Activated naive CD8-positive, alpha-beta T cell (primary cell): Measurements from ENCODE around the gene DCHS2.

Experiments
- H3K27ac Mint-ChIP-seq: one replicate; pipeline ENCODE4 v1.8.0; 2021; ENCODE audit warnings: mixed read lengths
- H3K27me3 Mint-ChIP-seq: one replicate; pipeline ENCODE4 v1.8.0; 2021; ENCODE audit warnings: mixed read lengths
- H3K36me3 Mint-ChIP-seq: one replicate; pipeline ENCODE4 v1.8.0; 2021; ENCODE audit warnings: mixed read lengths
- H3K4me1 Mint-ChIP-seq: one replicate; pipeline ENCODE4 v1.8.0; 2021; ENCODE audit warnings: low read depth, mixed read lengths
- H3K4me3 Mint-ChIP-seq: one replicate; pipeline ENCODE4 v1.8.0; 2021; ENCODE audit warnings: mild to moderate bottlenecking, mixed read lengths
- H3K9me3 Mint-ChIP-seq: one replicate; pipeline ENCODE4 v1.8.0; 2021; ENCODE audit warnings: low read depth, mixed read lengths

The DCHS2 gene

DNA sequence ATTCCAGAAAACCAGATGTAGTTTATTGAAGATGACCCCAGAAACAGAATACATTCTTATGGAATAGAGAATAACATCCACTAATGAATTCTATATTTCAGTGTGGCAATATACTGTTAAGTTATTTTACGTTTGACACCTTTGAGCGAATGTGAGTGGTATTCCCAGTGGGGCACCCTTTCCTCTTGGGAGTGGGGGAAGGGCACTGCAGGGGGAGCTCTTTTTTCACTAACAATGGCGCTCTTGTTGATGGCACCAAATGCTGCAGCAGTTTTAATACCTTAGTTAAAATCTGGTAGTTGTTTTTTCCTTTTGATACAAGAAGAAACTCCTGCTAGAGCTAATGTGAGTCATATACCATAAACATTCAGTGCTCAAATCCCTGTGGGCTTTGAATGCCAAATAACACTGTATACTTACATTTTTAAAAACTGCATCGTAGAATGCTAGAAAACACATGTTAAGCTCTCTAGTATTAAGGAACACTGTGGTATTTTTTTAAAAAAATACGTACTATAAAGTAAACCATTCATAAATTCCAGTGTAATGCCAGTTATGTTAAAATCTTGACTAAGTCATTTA lies 178.5 kb downstream of the DCHS2 start:
- H3K27ac Mint-ChIP-seq = no peak overlapping the region
- no peaks in the 10 kb centered on the region for H3K9me3 Mint-ChIP-seq
- no peaks in the 10 kb centered on the region for H3K27me3 Mint-ChIP-seq
- H3K4me1 Mint-ChIP-seq = no peaks in the 10 kb centered on the region
- H3K4me3 Mint-ChIP-seq = no peak overlapping the region
- no peaks in the 10 kb centered on the region for H3K36me3 Mint-ChIP-seq

- Mint-ChIP-seq H3K4me1 (no peaks in the 10 kb centered on the region), H3K27me3 (peaks cover 4% of the 10 kb centered on the region), H3K36me3 (no peaks in the 10 kb centered on the region), H3K4me3 (no peak overlapping the region), H3K9me3 (no peaks in the 10 kb centered on the region), H3K27ac (no peak overlapping the region)
Measured at GRCh38 chr4:154312246-154312645, 179.4 kb downstream of the DCHS2 start.

GRCh38 chr4:154310578-154310977 lies 181.0 kb downstream of the DCHS2 start:
- Mint-ChIP-seq H3K9me3 (no peaks in the 10 kb centered on the region), H3K4me3 (no peak overlapping the region), H3K4me1 (no peaks in the 10 kb centered on the region), H3K27me3 (peaks cover 4% of the 10 kb centered on the region), H3K27ac (no peak overlapping the region), H3K36me3 (no peaks in the 10 kb centered on the region)

DNA sequence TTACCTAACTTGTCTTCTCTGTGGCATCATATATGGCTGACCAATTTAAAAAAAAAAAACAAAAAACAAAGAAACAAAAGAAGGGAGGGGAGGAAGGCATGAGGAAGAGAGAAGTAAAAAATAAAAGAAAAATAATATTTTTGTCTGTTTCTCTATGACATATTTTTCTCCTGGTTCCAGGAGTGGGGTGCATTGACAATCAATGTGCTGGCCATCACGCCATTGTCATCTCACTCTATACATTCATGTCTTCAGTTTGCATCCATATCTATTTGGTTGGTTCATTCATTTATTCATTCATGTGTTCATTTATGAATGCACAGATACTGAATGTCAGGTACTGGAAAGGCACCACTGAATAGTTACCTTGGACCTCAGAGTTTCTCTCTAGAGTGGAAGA lies 183.4 kb downstream of the DCHS2 start:
- no peaks in the 10 kb centered on the region for H3K4me1 Mint-ChIP-seq

DNA sequence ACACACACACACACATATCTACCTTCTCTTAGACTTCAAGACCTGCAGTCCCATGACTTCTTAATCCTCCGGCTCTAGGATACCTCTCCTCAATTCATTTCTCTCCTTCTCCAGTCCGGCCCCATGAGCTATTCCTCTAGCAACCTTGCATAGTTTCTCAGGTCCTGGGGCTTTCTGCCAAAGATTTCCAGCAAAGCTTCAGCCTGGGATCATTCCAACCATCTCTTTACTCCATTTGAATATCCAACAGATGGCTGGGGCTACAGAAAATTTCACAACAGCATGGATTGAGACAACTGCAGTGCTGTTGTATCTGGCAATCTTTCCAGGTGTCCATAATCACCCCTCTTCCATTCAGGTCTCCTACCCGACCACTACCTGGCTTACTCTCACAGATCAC lies 184.1 kb downstream of the DCHS2 start:
- H3K27me3 Mint-ChIP-seq = peaks cover 11% of the 10 kb centered on the region
- H3K4me1 Mint-ChIP-seq = no peaks in the 10 kb centered on the region
- H3K36me3 Mint-ChIP-seq = no peaks in the 10 kb centered on the region
- H3K27ac Mint-ChIP-seq = no peak overlapping the region
- H3K4me3 Mint-ChIP-seq = no peak overlapping the region
- no peaks in the 10 kb centered on the region for H3K9me3 Mint-ChIP-seq

More for the DNA sequence above, 183.4 kb downstream of the DCHS2 start:
- Mint-ChIP-seq H3K9me3 (no peaks in the 10 kb centered on the region), H3K4me3 (no peak overlapping the region), H3K36me3 (no peaks in the 10 kb centered on the region), H3K27ac (no peak overlapping the region), H3K27me3 (peaks cover 11% of the 10 kb centered on the region)

- H3K4me3 Mint-ChIP-seq = no peak overlapping the region
- H3K36me3 Mint-ChIP-seq = no peaks in the 10 kb centered on the region
- no peaks in the 10 kb centered on the region for H3K9me3 Mint-ChIP-seq
- no peaks in the 10 kb centered on the region for H3K4me1 Mint-ChIP-seq
- peaks cover 11% of the 10 kb centered on the region for H3K27me3 Mint-ChIP-seq
- no peak overlapping the region for H3K27ac Mint-ChIP-seq
Measured at GRCh38 chr4:154305616-154306015, 186.0 kb downstream of the DCHS2 start.

- no peaks in the 10 kb centered on the region for H3K4me1 Mint-ChIP-seq
- peaks cover 13% of the 10 kb centered on the region for H3K27me3 Mint-ChIP-seq
- no peak overlapping the region for H3K4me3 Mint-ChIP-seq
- no peaks in the 10 kb centered on the region for H3K36me3 Mint-ChIP-seq
- no peaks in the 10 kb centered on the region for H3K9me3 Mint-ChIP-seq
- no peak overlapping the region for H3K27ac Mint-ChIP-seq
Measured at GRCh38 chr4:154304679-154305078, 186.9 kb downstream of the DCHS2 start.

DNA sequence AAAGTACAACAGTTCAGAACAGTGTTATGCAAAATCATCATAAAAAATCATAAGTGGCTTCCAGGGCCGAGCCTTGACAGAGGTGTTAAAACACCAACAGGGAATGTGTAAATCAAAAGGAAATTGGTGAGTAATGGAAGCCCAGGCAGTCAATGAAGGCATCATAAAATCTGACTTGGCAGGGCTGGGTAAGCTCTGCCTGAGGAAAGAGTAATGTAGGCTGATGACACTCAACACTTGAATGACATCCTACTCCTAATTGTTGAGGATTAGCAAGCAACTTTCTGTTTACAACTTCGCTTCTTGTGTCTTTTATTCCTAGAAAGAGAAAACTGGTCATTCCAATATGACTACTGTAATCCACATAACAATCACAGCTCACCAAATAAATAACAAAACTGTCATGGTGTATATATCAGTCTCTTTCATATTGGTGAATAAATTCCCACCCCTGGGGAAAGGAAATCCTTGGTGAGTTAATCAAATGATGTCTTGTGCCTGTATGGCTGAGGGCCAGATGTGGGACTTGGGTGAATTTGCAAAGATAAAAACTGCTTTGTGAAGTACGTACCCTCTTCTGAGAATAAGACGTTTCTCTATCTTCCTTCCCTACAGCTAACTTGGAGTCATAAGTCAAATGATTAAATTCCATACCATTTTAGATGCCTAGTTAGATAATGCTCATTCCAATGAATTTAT lies 196.8 kb downstream of the DCHS2 start:
- Mint-ChIP-seq H3K36me3 (no peaks in the 10 kb centered on the region), H3K4me3 (no peak overlapping the region), H3K27ac (no peak overlapping the region), H3K27me3 (peaks cover 3% of the 10 kb centered on the region), H3K9me3 (no peaks in the 10 kb centered on the region), H3K4me1 (no peaks in the 10 kb centered on the region)

- H3K27ac Mint-ChIP-seq = no peak overlapping the region
- peaks cover 2% of the 10 kb centered on the region for H3K27me3 Mint-ChIP-seq
- H3K9me3 Mint-ChIP-seq = peaks cover 3% of the 10 kb centered on the region
- no peaks in the 10 kb centered on the region for H3K4me1 Mint-ChIP-seq
- H3K4me3 Mint-ChIP-seq = no peak overlapping the region
- no peaks in the 10 kb centered on the region for H3K36me3 Mint-ChIP-seq
Measured at GRCh38 chr4:154293427-154293826, 198.2 kb downstream of the DCHS2 start.

- Mint-ChIP-seq H3K27ac (no peak overlapping the region), H3K36me3 (no peaks in the 10 kb centered on the region), H3K4me3 (no peak overlapping the region), H3K27me3 (peaks cover 3% of the 10 kb centered on the region), H3K9me3 (peaks cover 3% of the 10 kb centered on the region), H3K4me1 (no peaks in the 10 kb centered on the region)
Measured at GRCh38 chr4:154292589-154292988, 199.0 kb downstream of the DCHS2 start.

DNA sequence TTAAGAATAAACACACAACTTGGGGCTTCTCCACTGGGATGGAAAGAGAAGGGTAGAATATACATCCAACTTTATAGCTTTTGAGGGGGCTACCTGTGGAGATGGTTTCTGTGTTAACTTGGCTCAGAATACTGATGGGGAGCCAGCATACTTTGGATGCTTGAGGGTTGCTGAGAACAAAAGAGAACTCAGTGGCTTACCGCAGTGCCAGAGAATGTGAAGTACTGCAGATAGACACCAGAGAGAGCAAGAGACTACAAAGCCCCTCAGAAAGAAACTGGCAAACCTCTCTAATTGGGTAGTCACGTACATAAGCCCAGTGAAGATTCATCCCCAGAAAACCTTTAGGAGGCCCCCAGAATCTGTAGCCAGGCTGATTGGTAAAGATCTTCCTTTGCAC lies 214.4 kb downstream of the DCHS2 start:
- Mint-ChIP-seq H3K27me3 (peaks cover 13% of the 10 kb centered on the region), H3K27ac (no peak overlapping the region), H3K9me3 (no peaks in the 10 kb centered on the region), H3K4me1 (no peaks in the 10 kb centered on the region), H3K4me3 (no peak overlapping the region), H3K36me3 (no peaks in the 10 kb centered on the region)

- Mint-ChIP-seq H3K27ac (no peak overlapping the region), H3K9me3 (no peaks in the 10 kb centered on the region), H3K4me1 (no peaks in the 10 kb centered on the region), H3K36me3 (no peaks in the 10 kb centered on the region), H3K4me3 (no peak overlapping the region), H3K27me3 (peaks cover 15% of the 10 kb centered on the region)
Measured at GRCh38 chr4:154276496-154276895, 215.1 kb downstream of the DCHS2 start.

GRCh38 chr4:154254999-154255398 lies 236.6 kb downstream of the DCHS2 start:
- Mint-ChIP-seq H3K36me3 (no peaks in the 10 kb centered on the region), H3K9me3 (no peaks in the 10 kb centered on the region), H3K4me1 (no peaks in the 10 kb centered on the region), H3K27me3 (peaks cover 11% of the 10 kb centered on the region), H3K27ac (no peak overlapping the region), H3K4me3 (no peak overlapping the region)

- H3K36me3 Mint-ChIP-seq = no peaks in the 10 kb centered on the region
- H3K27me3 Mint-ChIP-seq = peaks cover 16% of the 10 kb centered on the region
- H3K27ac Mint-ChIP-seq = no peak overlapping the region
- H3K9me3 Mint-ChIP-seq = no peaks in the 10 kb centered on the region
- no peak overlapping the region for H3K4me3 Mint-ChIP-seq
- no peaks in the 10 kb centered on the region for H3K4me1 Mint-ChIP-seq
Measured at GRCh38 chr4:154234576-154234975, 257.0 kb downstream of the DCHS2 start.

DNA sequence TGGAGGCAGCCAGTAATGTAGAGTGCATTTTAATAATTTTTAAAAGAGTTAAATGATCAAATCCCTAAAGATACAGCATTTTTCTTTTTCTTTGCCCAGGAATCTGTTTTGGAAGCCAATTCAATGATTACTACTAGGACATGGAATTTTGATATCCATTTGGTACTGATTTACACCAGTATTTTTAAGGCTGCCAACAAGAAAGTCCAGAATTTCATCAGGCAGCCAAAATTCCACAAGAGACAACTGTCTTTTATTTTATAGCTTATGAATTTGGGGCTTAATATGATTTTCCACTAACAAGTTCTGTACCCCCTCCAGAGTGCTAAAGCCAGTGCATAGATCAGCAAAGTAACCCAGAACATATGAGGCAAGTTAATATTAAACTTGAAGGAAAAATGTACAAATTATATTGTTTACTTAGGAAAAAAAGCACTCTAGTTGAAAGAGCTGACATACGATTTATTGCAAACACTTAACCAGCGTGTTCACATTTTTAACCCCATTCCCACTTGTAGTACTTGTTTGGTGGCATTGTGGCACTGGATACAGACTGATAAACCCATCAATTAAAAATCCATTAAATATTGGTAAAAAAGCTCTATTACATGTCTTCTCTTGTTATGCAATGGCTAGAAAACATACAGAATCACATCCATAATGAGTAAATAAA lies 259.7 kb downstream of the DCHS2 start:
- Mint-ChIP-seq H3K9me3 (no peaks in the 10 kb centered on the region), H3K27ac (no peak overlapping the region), H3K27me3 (peaks cover 29% of the 10 kb centered on the region), H3K36me3 (no peaks in the 10 kb centered on the region), H3K4me1 (no peaks in the 10 kb centered on the region), H3K4me3 (no peak overlapping the region)
